CD4-positive, alpha-beta T cell (primary cell): Measurements from ENCODE around the gene KCNQ2. TPM values are rescaled to one million over a fixed set of nuclear protein-coding genes. Genes with fewer than 3 reads are reported as not detected.

ENCODE experiments used
- ATAC-seq: fragments of 200-7000 bp; cut with Tn5 transposase; one replicate; pipeline ENCODE4 v1.10.0; 2022; ENCODE audit warnings: mild to moderate bottlenecking; ENCODE audit not compliant: poor library complexity
- CTCF ChIA-PET: fragments of 350-600 bp; sonication (Branson Sonifier 250); formaldehyde crosslinking; loops from one replicate; lab custom pipeline; 2021; ENCODE audit warnings: antibody characterized with exemption, inconsistent platforms; lab: Charles Lee
- POLR2A ChIA-PET: fragments of 350-600 bp; sonication (Branson Sonifier 250); formaldehyde crosslinking; loops from one replicate; lab custom pipeline; 2021; ENCODE audit warnings: antibody characterized with exemption, inconsistent platforms; lab: Charles Lee
- DNase-seq, 14 experiments: peaks; one replicate each; pipeline ENCODE4 v3.0.0-alpha.2; 2013 to 2020; ENCODE audit warnings: mixed read lengths in 2 of 14
- H3K27ac ChIP-seq, 2 donors: one replicate each; pipeline versions ENCODE4 v1.5.1 to v1.7.0; 2013; ENCODE audit warnings: low read length in 2 of 2, low read depth in 1 of 2, mild to moderate bottlenecking in 1 of 2
- H3K27me3 ChIP-seq, 2 experiments: 1 replicate in 1 of 2; 2 replicates in 1 of 2; pipeline versions ENCODE4 v1.6.1 to v1.7.0; 2013; ENCODE audit warnings: low read length in 2 of 2, control low read depth in 1 of 2, mild to moderate bottlenecking in 1 of 2, moderate library complexity in 1 of 2; ENCODE audit not compliant: insufficient read depth in 2 of 2, control insufficient read depth in 1 of 2
- H3K36me3 ChIP-seq: one replicate; pipeline ENCODE4 v1.6.1; 2013; ENCODE audit warnings: low read length, control low read depth; ENCODE audit not compliant: insufficient read depth
- H3K4me1 ChIP-seq: one replicate; pipeline ENCODE4 v1.6.1; 2013; ENCODE audit warnings: low read length, control low read depth; ENCODE audit not compliant: insufficient read depth
- H3K4me3 ChIP-seq: one replicate; pipeline ENCODE4 v1.5.1; 2013; ENCODE audit warnings: mild to moderate bottlenecking, low read length, moderate library complexity
- H3K9me3 ChIP-seq, 2 experiments: 1 replicate in 1 of 2; 2 replicates in 1 of 2; pipeline versions ENCODE4 v1.6.1 to v1.7.0; 2013; ENCODE audit warnings: low read length in 2 of 2, mild to moderate bottlenecking in 2 of 2, control low read depth in 1 of 2, moderate library complexity in 1 of 2; ENCODE audit not compliant: control insufficient read depth in 1 of 2, insufficient read depth in 1 of 2
- H3K27ac Mint-ChIP-seq: one replicate; pipeline ENCODE4 v1.8.0; 2020; ENCODE audit warnings: mixed read lengths
- H3K27me3 Mint-ChIP-seq: one replicate; pipeline ENCODE4 v1.8.0; 2021; ENCODE audit warnings: mixed read lengths
- H3K36me3 Mint-ChIP-seq: one replicate; pipeline ENCODE4 v1.8.0; 2021; ENCODE audit warnings: low read depth, mixed read lengths
- H3K4me1 Mint-ChIP-seq: one replicate; pipeline ENCODE4 v1.8.0; 2021; ENCODE audit warnings: low read depth, mixed read lengths
- H3K4me3 Mint-ChIP-seq: one replicate; pipeline ENCODE4 v1.8.0; 2020; ENCODE audit warnings: mild to moderate bottlenecking, mixed read lengths
- H3K9me3 Mint-ChIP-seq: one replicate; pipeline ENCODE4 v1.8.0; 2020; ENCODE audit warnings: mixed read lengths
- intact Hi-C, 2 experiments: fragments of 100-400 bp; cut with DNase I in 1 of 2; cut with micrococcal nuclease in 1 of 2; formaldehyde crosslinking; loops; one replicate each; pipeline versions ENCODE4 v1.15.1 to v1.9.0; 2023 to 2025; cut with DNase I, micrococcal nuclease
- total RNA-seq, 174 experiments: library from RNA in 2 of 174; stranded (reverse) in 2 of 174; gene quantifications; one replicate each; pipeline ENCODE4 v1.2.3 and lab custom pipeline; 2021 to 2026
- TF ChIP-seq, protein P1 (sequence below): fragments of 200-600 bp; IDR thresholded peaks from one replicate; pipeline ENCODE4 v1.8.0; 2022; ENCODE audit warnings: antibody characterized with exemption, mild to moderate bottlenecking

Gene KCNQ2
- total RNA-seq, 2 experiments from 2014 or later: not detected

DNA sequence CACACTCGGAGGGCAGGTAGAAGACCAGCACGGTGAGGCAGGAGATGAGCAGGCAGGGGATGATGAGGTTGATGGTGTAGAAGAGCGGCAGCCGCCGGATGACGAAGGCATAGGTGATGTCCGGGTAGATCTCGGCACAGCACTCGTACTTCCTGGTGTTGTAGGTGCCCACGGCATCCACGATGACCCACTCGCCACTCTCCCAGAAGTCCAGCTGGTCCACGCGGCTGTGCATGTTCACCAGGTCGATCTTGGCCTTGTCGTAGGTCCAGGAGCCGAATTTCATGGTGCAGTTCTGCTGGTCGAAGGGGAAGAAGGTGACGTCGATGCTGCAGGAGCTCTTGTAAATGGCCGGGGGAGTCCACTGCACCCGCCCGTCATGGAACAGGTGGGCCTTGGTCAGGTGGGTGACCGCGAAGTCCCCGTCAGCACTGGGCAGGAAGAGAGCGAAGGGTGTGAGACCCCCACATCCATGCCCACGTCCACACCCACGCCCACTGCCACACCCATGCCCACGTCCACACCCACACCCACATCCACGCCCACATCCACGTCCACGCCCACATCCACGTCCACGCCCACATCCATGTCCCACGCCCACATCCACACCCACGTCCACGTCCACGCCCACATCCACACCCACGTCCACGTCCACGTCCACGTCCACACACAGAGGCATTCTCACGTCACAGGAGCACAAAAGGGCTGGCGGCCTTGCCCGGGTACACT is 121.7 kb downstream of the KCNQ2 start:
- Histone ChIP-seq H3K27me3 (peaks cover 0 to 4% of the 10 kb centered on the region in 2 experiments), H3K27ac (no peak overlapping the region), H3K4me3 (no peak overlapping the region), H3K36me3 (no peaks in the 10 kb centered on the region), H3K9me3 (peaks cover 0 to 40% of the 10 kb centered on the region in 2 experiments), H3K4me1 (no peaks in the 10 kb centered on the region)
- DNase-seq: no peak
- H3K9me3 Mint-ChIP-seq: no peaks in the 10 kb centered on the region
- no peaks in the 10 kb centered on the region for H3K36me3 Mint-ChIP-seq
- POLR2A ChIA-PET: no interaction called here
- TF ChIP-seq, protein P1, sequence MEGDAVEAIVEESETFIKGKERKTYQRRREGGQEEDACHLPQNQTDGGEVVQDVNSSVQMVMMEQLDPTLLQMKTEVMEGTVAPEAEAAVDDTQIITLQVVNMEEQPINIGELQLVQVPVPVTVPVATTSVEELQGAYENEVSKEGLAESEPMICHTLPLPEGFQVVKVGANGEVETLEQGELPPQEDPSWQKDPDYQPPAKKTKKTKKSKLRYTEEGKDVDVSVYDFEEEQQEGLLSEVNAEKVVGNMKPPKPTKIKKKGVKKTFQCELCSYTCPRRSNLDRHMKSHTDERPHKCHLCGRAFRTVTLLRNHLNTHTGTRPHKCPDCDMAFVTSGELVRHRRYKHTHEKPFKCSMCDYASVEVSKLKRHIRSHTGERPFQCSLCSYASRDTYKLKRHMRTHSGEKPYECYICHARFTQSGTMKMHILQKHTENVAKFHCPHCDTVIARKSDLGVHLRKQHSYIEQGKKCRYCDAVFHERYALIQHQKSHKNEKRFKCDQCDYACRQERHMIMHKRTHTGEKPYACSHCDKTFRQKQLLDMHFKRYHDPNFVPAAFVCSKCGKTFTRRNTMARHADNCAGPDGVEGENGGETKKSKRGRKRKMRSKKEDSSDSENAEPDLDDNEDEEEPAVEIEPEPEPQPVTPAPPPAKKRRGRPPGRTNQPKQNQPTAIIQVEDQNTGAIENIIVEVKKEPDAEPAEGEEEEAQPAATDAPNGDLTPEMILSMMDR: no peak
- H3K27me3 Mint-ChIP-seq: peaks cover 4% of the 10 kb centered on the region
- H3K4me1 Mint-ChIP-seq: no peaks in the 10 kb centered on the region
- ATAC-seq: no peak
- CTCF ChIA-PET: no interaction called here
- H3K27ac Mint-ChIP-seq: no peak overlapping the region
- intact Hi-C loops: no loop called here
- no peak overlapping the region for H3K4me3 Mint-ChIP-seq

Other genes starting within 250 kb of the KCNQ2 start
- not detected for gene BIRC7, start 236.8 kb downstream of the KCNQ2 start, total RNA-seq
- gene NKAIN4, start 218.2 kb downstream of the KCNQ2 start, total RNA-seq: not detected
- gene ARFGAP1, start 199.8 kb downstream of the KCNQ2 start, total RNA-seq: 100 to 1,000 TPM; 120 TPM
- gene COL20A1, start 179.5 kb downstream of the KCNQ2 start, total RNA-seq: under 1 TPM in 1 of 2 experiments, not detected in 1; 0.03 TPM
- gene CHRNA4, start 111.3 kb downstream of the KCNQ2 start, total RNA-seq: not detected
- 1 to 10 TPM in 1 of 2 experiments, under 1 TPM in 1; 0.92 to 1.1 TPM for gene EEF1A2, start 26.4 kb upstream of the KCNQ2 start, total RNA-seq
- gene PPDPF, start 48.1 kb upstream of the KCNQ2 start, total RNA-seq: 100 to 1,000 TPM; 249 to 251 TPM
- under 1 TPM; 0.19 to 0.22 TPM for gene PTK6, start 64.7 kb upstream of the KCNQ2 start, total RNA-seq
- not detected for gene SRMS, start 75.1 kb upstream of the KCNQ2 start, total RNA-seq
- 1 to 10 TPM; 1.7 to 1.8 TPM for gene FNDC11, start 81.5 kb upstream of the KCNQ2 start, total RNA-seq
- 10 to 100 TPM; 57.7 to 59.6 TPM for gene HELZ2, start 101.6 kb upstream of the KCNQ2 start, total RNA-seq
- 10 to 100 TPM; 32.9 to 34.0 TPM for gene GMEB2, start 154.4 kb upstream of the KCNQ2 start, total RNA-seq
- gene STMN3, start 180.8 kb upstream of the KCNQ2 start, total RNA-seq: 100 to 1,000 TPM; 122 to 127 TPM
- 10 to 100 TPM; 25.5 to 27.6 TPM for gene RTEL1, start 185.7 kb upstream of the KCNQ2 start, total RNA-seq
- 1 to 10 TPM; 2.5 to 2.6 TPM for gene TNFRSF6B, start 224.0 kb upstream of the KCNQ2 start, total RNA-seq
- gene ARFRP1, start 235.3 kb upstream of the KCNQ2 start, total RNA-seq: 10 to 100 TPM; 34.5 to 35.7 TPM
- gene ZGPAT, start 235.4 kb upstream of the KCNQ2 start, total RNA-seq: 10 to 100 TPM; 28.2 to 33.4 TPM